A549 (cell line): ENCODE results near the gene TALDO1. TPM values are rescaled to one million over a fixed set of nuclear protein-coding genes. Genes with fewer than 3 reads are reported as not detected.
A peak's percentile ranks its signal among the peaks of the same experiment; 100 is the strongest.

ENCODE experiments used
- ATOH8 ChIP-seq: fragments of 250-450 bp; sonication (Bioruptor Pico); IDR thresholded peaks from 2 replicates; pipeline ENCODE4 v1.5.0; 2020; ENCODE audit warnings: low read depth, mild to moderate bottlenecking, moderate library complexity
- BHLHE40 ChIP-seq: IDR thresholded peaks from 2 replicates; pipeline ENCODE4 v1.6.1; 2012; ENCODE audit warnings: low read depth, low read length, inconsistent platforms
- CHD2 ChIP-seq: fragments of 150-350 bp; IDR thresholded peaks from 2 replicates; pipeline ENCODE4 v1.6.1; 2014; ENCODE audit warnings: low read length; ENCODE audit not compliant: partially characterized antibody
- CHD4 ChIP-seq: fragments of 200-600 bp; sonication (generic); IDR thresholded peaks from 2 replicates; pipeline ENCODE4 v1.6.1; 2016; ENCODE audit warnings: antibody characterized with exemption, mild to moderate bottlenecking, borderline replicate concordance
- EHMT2 ChIP-seq: fragments of 200-600 bp; sonication (generic); IDR thresholded peaks from 2 replicates; pipeline ENCODE4 v1.6.1; 2016; ENCODE audit warnings: antibody characterized with exemption, low read depth, mild to moderate bottlenecking, moderate library complexity
- ESRRA ChIP-seq: fragments of 150-350 bp; IDR thresholded peaks from 2 replicates; pipeline ENCODE4 v1.6.1; 2014; ENCODE audit warnings: mild to moderate bottlenecking, low read length, borderline replicate concordance
- FOSB ChIP-seq: fragments of 250-450 bp; sonication (Bioruptor Pico); IDR thresholded peaks from 2 replicates; pipeline ENCODE4 v1.5.0; 2020; ENCODE audit warnings: mild to moderate bottlenecking, moderate library complexity
- FOXS1 ChIP-seq: fragments of 250-450 bp; sonication (Bioruptor Pico); IDR thresholded peaks from 2 replicates; pipeline ENCODE4 v1.5.0; 2020; ENCODE audit warnings: mild to moderate bottlenecking, moderate library complexity
- HDAC2 ChIP-seq: fragments of 200-600 bp; sonication (generic); IDR thresholded peaks from 2 replicates; pipeline ENCODE4 v1.6.1; 2016
- JUN ChIP-seq, 2 experiments: fragments of >200 bp; sonication (Bioruptor Twin); formaldehyde crosslinking; IDR thresholded peaks; 2 replicates in 1 of 2; 3 replicates in 1 of 2; pipeline ENCODE4 v1.6.1; 2016 to 2017
- JUNB ChIP-seq: fragments of >200 bp; sonication (Bioruptor Twin); formaldehyde crosslinking; IDR thresholded peaks from 2 replicates; pipeline ENCODE4 v1.6.1; 2016
- KDM1A ChIP-seq: fragments of 200-600 bp; sonication (generic); IDR thresholded peaks from 2 replicates; pipeline ENCODE4 v1.6.1; 2016; ENCODE audit warnings: low read depth, mild to moderate bottlenecking
- KDM5A ChIP-seq: fragments of 200-600 bp; sonication (generic); IDR thresholded peaks from 2 replicates; pipeline ENCODE4 v1.6.1; 2016; ENCODE audit warnings: antibody characterized with exemption, mild to moderate bottlenecking
- NFE2L2 ChIP-seq: fragments of 150-350 bp; conservative IDR thresholded peaks from 2 replicates; pipeline ENCODE4 v1.6.1; 2014; ENCODE audit warnings: low read length
- NPAS2 ChIP-seq: fragments of 250-450 bp; sonication (Bioruptor Pico); IDR thresholded peaks from 2 replicates; pipeline ENCODE4 v1.8.0; 2022; ENCODE audit warnings: mild to moderate bottlenecking, moderate library complexity, borderline replicate concordance
- PBX3 ChIP-seq: IDR thresholded peaks from 2 replicates; pipeline ENCODE4 v1.6.1; 2012
- POLR2A ChIP-seq: IDR thresholded peaks from 2 replicates; pipeline ENCODE4 v1.6.1; 2012; ENCODE audit warnings: mild to moderate bottlenecking, low read length
- POLR2AphosphoS2 ChIP-seq: conservative IDR thresholded peaks from 2 replicates; pipeline ENCODE4 v1.6.1; 2012; ENCODE audit warnings: low read length, improper control_type of control experiment, inconsistent platforms
- REST ChIP-seq: fragments of 200-600 bp; sonication (generic); IDR thresholded peaks from 2 replicates; pipeline ENCODE4 v1.6.1; 2016; ENCODE audit warnings: antibody characterized with exemption, mild to moderate bottlenecking, moderate library complexity
- RNF2 ChIP-seq: fragments of 200-600 bp; sonication (generic); IDR thresholded peaks from 2 replicates; pipeline ENCODE4 v1.6.1; 2016; ENCODE audit warnings: low read depth, mild to moderate bottlenecking, antibody characterized with exemption, moderate library complexity, borderline replicate concordance
- SMC3 ChIP-seq: fragments of >200 bp; sonication (Bioruptor Twin); formaldehyde crosslinking; IDR thresholded peaks from 3 replicates; pipeline ENCODE4 v1.6.1; 2018; ENCODE audit warnings: inconsistent platforms
- SREBF2 ChIP-seq: fragments of 450-650 bp; IDR thresholded peaks from 2 replicates; pipeline ENCODE4 v1.6.1; 2014; ENCODE audit warnings: mild to moderate bottlenecking, moderate library complexity
- TFCP2L1 ChIP-seq: fragments of 250-450 bp; sonication (Bioruptor Pico); IDR thresholded peaks from 2 replicates; pipeline ENCODE4 v1.5.0; 2021; ENCODE audit warnings: mild to moderate bottlenecking
- ZNF302 ChIP-seq: fragments of 250-450 bp; sonication (Bioruptor Pico); IDR thresholded peaks from 2 replicates; pipeline ENCODE4 v1.9.0; 2021; ENCODE audit warnings: inconsistent platforms, mild to moderate bottlenecking, moderate library complexity
- ZSCAN20 ChIP-seq: fragments of 250-450 bp; sonication (Bioruptor Pico); IDR thresholded peaks from 2 replicates; pipeline ENCODE4 v1.8.0; 2022; ENCODE audit warnings: mild to moderate bottlenecking, moderate library complexity
- polyA plus RNA-seq, 4 experiments: library from polyadenylated mRNA; depleted of rRNA in 3 of 4; stranded (reverse); fragments of >200 nt; fragmentation: RNase III in 1 of 4; extraction: RNeasy Plus Mini Kit Qiagen cat#74134 plus additional on column Dnase treatment in 1 of 4; gene quantifications; 2 replicates in 3 of 4; 3 replicates in 1 of 4; pipeline ENCODE4 v1.2.3, GENCODE V29; 2011 to 2017
- TF ChIP-seq, protein P1 (sequence below): IDR thresholded peaks from 2 replicates; pipeline ENCODE4 v1.6.1; 2012; ENCODE audit warnings: low read depth, borderline replicate concordance
- TF ChIP-seq, protein P2 (sequence below): fragments of >200 bp; sonication (Bioruptor Twin); formaldehyde crosslinking; IDR thresholded peaks from 3 replicates; pipeline ENCODE4 v1.6.1; 2016
- TF ChIP-seq, protein P3 (sequence below): IDR thresholded peaks from 2 replicates; pipeline ENCODE4 v1.6.1; 2012
- TF ChIP-seq, protein P4 (sequence below): fragments of 150-350 bp; IDR thresholded peaks from 2 replicates; pipeline ENCODE4 v1.6.1; 2014; ENCODE audit warnings: low read depth, mild to moderate bottlenecking, low read length
- TF ChIP-seq, protein P5 (sequence below): fragments of >200 bp; sonication (Bioruptor Twin); formaldehyde crosslinking; IDR thresholded peaks from 3 replicates; pipeline ENCODE4 v1.5.1; 2016
- TF ChIP-seq, protein P6 (sequence below): fragments of 450-650 bp; IDR thresholded peaks from 2 replicates; pipeline ENCODE4 v1.6.1; 2014; ENCODE audit warnings: antibody characterized with exemption

Gene TALDO1
- polyA plus RNA-seq, 2 of the 4 experiments (the other 2 are of a cell fraction), result 287 to 391 TPM

DNA sequence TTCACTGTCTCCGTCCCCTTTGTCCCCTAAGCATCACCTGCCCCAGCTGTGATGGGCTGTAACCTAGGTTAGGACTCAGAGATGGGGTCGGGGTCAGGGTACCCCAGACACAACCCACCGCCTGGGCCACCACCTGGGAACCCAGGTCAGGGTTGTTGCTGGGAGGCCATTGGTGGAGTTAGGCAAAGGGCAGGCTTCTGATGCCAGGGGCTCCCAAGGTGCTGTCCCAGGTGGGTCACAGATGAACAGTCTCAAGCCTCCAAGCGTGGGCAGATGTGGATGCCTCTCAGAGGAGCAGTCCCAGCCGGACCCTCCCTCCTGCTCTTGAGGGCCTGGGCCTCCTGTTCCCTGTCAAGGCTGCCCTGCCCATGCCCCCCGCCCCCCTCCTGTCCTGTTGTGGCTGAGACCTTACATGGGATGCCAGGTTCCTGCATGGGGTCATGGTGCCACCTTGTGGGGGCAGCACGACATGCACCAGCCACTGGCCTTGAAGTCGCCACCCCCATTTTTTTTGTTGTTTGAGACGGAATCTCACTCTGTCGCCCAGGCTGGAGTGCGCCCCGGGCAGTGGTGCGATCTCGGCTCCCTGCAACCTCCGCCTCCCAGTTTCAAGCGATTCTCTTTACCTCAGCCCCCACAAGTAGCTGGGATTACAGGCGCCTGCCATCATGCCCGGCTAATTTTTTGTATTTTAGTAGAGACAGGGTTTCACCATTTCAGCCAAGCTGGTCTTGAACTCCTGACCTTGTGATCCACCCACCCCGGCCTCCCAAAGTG lies 17.9 kb downstream of the TALDO1 start (continued):
- no peak for TF ChIP-seq REST
- TF ChIP-seq FOXS1 (CRISPR knock-in tag), result no peak
- TF ChIP-seq PBX3, result peak; percentile 64; the same call in 1 of the 2 replicates
- peak; percentile 30 to 53; a peak in 3 of 5 replicates for TF ChIP-seq JUN (IDR thresholded peaks at IDR 0.05)
- TF ChIP-seq, protein P1, sequence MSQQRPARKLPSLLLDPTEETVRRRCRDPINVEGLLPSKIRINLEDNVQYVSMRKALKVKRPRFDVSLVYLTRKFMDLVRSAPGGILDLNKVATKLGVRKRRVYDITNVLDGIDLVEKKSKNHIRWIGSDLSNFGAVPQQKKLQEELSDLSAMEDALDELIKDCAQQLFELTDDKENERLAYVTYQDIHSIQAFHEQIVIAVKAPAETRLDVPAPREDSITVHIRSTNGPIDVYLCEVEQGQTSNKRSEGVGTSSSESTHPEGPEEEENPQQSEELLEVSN, result no peak
- TF ChIP-seq, protein P2, sequence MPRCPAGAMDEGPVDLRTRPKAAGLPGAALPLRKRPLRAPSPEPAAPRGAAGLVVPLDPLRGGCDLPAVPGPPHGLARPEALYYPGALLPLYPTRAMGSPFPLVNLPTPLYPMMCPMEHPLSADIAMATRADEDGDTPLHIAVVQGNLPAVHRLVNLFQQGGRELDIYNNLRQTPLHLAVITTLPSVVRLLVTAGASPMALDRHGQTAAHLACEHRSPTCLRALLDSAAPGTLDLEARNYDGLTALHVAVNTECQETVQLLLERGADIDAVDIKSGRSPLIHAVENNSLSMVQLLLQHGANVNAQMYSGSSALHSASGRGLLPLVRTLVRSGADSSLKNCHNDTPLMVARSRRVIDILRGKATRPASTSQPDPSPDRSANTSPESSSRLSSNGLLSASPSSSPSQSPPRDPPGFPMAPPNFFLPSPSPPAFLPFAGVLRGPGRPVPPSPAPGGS, result peak; percentile 28; the same call in 1 of the 3 replicates
- TF ChIP-seq POLR2A, result no peak
- TF ChIP-seq KDM5A, result no peak
- TF ChIP-seq, protein P3, sequence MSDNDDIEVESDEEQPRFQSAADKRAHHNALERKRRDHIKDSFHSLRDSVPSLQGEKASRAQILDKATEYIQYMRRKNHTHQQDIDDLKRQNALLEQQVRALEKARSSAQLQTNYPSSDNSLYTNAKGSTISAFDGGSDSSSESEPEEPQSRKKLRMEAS, result peak; percentile 20; the same call in 1 of the 2 replicates
- TF ChIP-seq SMC3, result peak; percentile 33; the same call in 1 of the 3 replicates
- TF ChIP-seq JUNB, result no peak
- TF ChIP-seq POLR2AphosphoS2, result peak; percentile 81
- no peak for TF ChIP-seq FOSB (CRISPR knock-in tag)
- TF ChIP-seq BHLHE40, result no peak
- TF ChIP-seq, protein P4, sequence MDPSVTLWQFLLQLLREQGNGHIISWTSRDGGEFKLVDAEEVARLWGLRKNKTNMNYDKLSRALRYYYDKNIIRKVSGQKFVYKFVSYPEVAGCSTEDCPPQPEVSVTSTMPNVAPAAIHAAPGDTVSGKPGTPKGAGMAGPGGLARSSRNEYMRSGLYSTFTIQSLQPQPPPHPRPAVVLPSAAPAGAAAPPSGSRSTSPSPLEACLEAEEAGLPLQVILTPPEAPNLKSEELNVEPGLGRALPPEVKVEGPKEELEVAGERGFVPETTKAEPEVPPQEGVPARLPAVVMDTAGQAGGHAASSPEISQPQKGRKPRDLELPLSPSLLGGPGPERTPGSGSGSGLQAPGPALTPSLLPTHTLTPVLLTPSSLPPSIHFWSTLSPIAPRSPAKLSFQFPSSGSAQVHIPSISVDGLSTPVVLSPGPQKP, result no peak
- TF ChIP-seq NFE2L2, result no peak
- TF ChIP-seq ATOH8 (CRISPR knock-in tag), result no peak
- no peak for TF ChIP-seq SREBF2
- TF ChIP-seq ZSCAN20 (CRISPR knock-in tag), result no peak
- TF ChIP-seq, protein P5, sequence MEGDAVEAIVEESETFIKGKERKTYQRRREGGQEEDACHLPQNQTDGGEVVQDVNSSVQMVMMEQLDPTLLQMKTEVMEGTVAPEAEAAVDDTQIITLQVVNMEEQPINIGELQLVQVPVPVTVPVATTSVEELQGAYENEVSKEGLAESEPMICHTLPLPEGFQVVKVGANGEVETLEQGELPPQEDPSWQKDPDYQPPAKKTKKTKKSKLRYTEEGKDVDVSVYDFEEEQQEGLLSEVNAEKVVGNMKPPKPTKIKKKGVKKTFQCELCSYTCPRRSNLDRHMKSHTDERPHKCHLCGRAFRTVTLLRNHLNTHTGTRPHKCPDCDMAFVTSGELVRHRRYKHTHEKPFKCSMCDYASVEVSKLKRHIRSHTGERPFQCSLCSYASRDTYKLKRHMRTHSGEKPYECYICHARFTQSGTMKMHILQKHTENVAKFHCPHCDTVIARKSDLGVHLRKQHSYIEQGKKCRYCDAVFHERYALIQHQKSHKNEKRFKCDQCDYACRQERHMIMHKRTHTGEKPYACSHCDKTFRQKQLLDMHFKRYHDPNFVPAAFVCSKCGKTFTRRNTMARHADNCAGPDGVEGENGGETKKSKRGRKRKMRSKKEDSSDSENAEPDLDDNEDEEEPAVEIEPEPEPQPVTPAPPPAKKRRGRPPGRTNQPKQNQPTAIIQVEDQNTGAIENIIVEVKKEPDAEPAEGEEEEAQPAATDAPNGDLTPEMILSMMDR, result peak; percentile 64
- no peak for TF ChIP-seq CHD2
- no peak for TF ChIP-seq EHMT2
- TF ChIP-seq ESRRA, result no peak
- no peak for TF ChIP-seq ZNF302
- TF ChIP-seq KDM1A, result no peak
- TF ChIP-seq HDAC2, result no peak
- no peak for TF ChIP-seq CHD4
- TF ChIP-seq TFCP2L1, result no peak
- TF ChIP-seq NPAS2, result no peak
- TF ChIP-seq, protein P6, sequence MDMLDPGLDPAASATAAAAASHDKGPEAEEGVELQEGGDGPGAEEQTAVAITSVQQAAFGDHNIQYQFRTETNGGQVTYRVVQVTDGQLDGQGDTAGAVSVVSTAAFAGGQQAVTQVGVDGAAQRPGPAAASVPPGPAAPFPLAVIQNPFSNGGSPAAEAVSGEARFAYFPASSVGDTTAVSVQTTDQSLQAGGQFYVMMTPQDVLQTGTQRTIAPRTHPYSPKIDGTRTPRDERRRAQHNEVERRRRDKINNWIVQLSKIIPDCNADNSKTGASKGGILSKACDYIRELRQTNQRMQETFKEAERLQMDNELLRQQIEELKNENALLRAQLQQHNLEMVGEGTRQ, result no peak
- TF ChIP-seq RNF2, result no peak
